Neural crest cell (in vitro differentiated cells): ENCODE results near the gene PLEKHG3. TPM values are rescaled to one million over a fixed set of nuclear protein-coding genes. Genes with fewer than 3 reads are reported as not detected.

Source experiments
- DNase-seq: peaks from one replicate; pipeline ENCODE4 v3.0.0; 2021; ENCODE audit warnings: low read depth, mixed read lengths, low spot score
- H3K27ac Mint-ChIP-seq: one replicate; pipeline ENCODE4 v1.8.0; 2021; ENCODE audit warnings: mild to moderate bottlenecking, mixed read lengths; ENCODE audit not compliant: unreplicated experiment
- H3K27me3 Mint-ChIP-seq: 2 replicates; pipeline ENCODE4 v1.8.0; 2021; ENCODE audit warnings: low read depth, mild to moderate bottlenecking, mixed read lengths
- H3K36me3 Mint-ChIP-seq: 2 replicates; pipeline ENCODE4 v1.8.0; 2021; ENCODE audit warnings: low read depth, mild to moderate bottlenecking, mixed read lengths
- H3K4me1 Mint-ChIP-seq: 2 replicates; pipeline ENCODE4 v1.8.0; 2021; ENCODE audit warnings: mixed read lengths
- H3K4me3 Mint-ChIP-seq: one replicate; pipeline ENCODE4 v1.8.0; 2021; ENCODE audit warnings: mild to moderate bottlenecking, mixed read lengths
- H3K9me3 Mint-ChIP-seq: 2 replicates; pipeline ENCODE4 v1.8.0; 2021; ENCODE audit warnings: mixed read lengths
- total RNA-seq: library from RNA; stranded (reverse); gene quantifications from 2 replicates; pipeline ENCODE4 v1.2.1, GENCODE V29; 2021
- TF ChIP-seq, protein P1 (sequence below): fragments of 200-600 bp; sonication (generic); conservative IDR thresholded peaks from 2 replicates; pipeline ENCODE4 v1.5.0; 2021; ENCODE audit warnings: antibody characterized with exemption, mild to moderate bottlenecking

PLEKHG3 gene
- total RNA-seq, 1 donor from 2014 or later = 43.4 TPM

DNA sequence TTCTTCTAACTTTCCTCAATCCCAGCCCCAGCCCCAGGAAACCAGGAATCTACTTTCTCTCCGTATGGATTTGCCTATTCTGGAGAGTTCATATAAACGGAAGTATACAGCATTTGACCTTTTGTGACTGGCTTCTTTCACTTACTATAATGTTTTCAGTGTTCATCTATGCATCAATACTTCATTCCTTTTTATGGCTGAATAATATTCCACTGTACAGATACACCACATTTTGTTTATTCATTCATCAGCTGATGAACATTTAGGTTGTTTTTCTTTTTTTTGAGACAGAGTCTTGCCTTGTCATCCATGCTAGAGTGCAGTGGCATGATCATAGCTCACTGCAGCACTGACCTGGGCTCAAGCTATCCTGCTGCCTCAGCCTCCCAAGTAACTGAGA lies 3.9 kb upstream of the PLEKHG3 start:
- TF ChIP-seq, protein P1, sequence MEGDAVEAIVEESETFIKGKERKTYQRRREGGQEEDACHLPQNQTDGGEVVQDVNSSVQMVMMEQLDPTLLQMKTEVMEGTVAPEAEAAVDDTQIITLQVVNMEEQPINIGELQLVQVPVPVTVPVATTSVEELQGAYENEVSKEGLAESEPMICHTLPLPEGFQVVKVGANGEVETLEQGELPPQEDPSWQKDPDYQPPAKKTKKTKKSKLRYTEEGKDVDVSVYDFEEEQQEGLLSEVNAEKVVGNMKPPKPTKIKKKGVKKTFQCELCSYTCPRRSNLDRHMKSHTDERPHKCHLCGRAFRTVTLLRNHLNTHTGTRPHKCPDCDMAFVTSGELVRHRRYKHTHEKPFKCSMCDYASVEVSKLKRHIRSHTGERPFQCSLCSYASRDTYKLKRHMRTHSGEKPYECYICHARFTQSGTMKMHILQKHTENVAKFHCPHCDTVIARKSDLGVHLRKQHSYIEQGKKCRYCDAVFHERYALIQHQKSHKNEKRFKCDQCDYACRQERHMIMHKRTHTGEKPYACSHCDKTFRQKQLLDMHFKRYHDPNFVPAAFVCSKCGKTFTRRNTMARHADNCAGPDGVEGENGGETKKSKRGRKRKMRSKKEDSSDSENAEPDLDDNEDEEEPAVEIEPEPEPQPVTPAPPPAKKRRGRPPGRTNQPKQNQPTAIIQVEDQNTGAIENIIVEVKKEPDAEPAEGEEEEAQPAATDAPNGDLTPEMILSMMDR = no peak
- Mint-ChIP-seq H3K36me3 (no peaks in the 10 kb centered on the region), H3K4me1 (peaks cover 37% of the 10 kb centered on the region), H3K9me3 (no peaks in the 10 kb centered on the region), H3K27ac (no peak overlapping the region), H3K4me3 (no peak overlapping the region), H3K27me3 (peaks cover 57% of the 10 kb centered on the region)
- DNase-seq = no peak

DNA sequence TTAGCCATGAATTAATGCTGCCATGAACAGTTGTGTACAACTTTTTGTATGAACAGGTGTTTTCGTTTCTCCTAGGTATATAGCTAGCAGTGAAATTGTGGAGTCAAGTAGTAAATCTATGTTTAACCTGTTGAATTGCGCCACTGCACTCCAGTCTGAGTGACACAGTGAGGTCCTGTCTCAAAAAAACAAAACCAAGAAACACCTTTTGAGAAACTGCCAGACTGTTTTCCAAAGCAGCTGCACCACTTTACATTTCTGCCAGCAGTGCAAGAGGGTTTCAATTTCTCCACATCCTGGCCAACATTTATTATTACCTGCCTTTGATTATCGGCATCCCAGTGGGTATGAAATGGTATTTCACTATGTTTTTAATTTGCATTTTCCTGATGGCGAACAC lies 3.3 kb upstream of the PLEKHG3 start:
- H3K36me3 Mint-ChIP-seq = no peaks in the 10 kb centered on the region
- TF ChIP-seq, protein P1 = no peak
- H3K27ac Mint-ChIP-seq = no peak overlapping the region
- H3K27me3 Mint-ChIP-seq = peaks cover 63% of the 10 kb centered on the region
- H3K4me1 Mint-ChIP-seq = peaks cover 43% of the 10 kb centered on the region
- no peak overlapping the region for H3K4me3 Mint-ChIP-seq
- DNase-seq = no peak
- H3K9me3 Mint-ChIP-seq = no peaks in the 10 kb centered on the region

DNA sequence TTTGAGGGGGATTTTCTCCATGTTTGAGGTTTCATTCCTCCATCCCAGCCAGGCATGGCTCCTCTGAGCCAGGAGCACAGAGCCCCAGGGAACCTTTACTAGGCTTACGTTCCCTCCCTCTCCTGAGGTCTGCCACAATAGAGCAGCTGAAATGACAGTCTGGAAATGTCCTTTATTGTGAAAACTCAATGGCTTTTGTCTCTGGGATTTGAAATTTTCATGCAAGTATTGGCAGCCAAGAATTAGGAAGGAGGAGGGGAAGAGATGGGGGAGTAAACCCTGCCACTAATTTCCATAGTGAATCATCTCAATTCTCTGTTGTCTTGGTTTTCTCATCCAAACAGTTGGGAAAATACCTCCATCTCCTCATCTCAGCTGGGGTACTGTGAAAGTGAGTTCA lies 2.6 kb upstream of the PLEKHG3 start:
- Mint-ChIP-seq H3K4me1 (peaks cover 51% of the 10 kb centered on the region), H3K9me3 (no peaks in the 10 kb centered on the region), H3K27me3 (peaks cover 67% of the 10 kb centered on the region), H3K36me3 (no peaks in the 10 kb centered on the region), H3K27ac (no peak overlapping the region), H3K4me3 (no peak overlapping the region)
- TF ChIP-seq, protein P1 = no peak
- no peak for DNase-seq

DNA sequence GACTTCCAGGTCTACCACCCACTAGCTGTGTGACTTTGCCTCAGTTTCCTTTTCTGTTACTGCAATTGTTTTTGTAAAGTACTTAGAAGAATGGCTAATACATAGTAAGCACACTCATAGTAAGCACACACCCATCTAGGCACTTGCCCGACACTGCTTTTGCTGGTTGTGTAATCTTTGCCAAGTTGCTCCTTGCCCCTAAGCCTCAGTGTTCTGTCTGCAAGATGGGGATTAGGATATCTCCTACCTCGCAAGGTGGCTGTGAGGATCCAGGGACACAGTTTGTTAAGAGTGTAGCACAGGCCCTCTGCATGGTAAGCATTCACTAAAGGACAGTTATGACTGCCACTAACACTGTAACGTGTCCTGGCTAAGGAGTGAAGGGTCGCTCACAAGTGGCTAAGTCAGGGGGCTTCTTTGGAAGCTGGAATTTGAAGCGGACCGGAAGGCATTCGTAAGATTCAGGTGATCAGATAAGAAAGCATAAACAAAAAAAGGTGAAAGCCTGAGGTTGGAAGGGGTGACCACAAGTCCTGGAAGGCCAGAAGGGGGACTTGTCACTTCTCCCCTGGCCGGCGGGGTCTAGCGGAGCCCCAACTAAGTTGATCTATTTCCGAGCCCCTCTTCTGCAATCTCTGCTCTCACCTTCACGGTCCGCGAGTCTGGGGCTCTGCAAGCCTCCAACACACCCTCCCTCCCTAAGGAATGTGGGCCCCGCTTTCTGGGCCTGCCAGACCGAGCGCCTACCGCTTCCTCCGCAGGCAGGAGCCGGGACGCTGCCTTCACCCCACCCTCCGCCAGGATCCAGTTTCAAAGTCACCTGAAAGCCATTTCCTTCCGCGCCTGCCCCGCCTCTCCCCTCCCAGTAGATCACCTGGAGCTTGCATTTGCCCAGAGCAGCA lies 1.5 kb upstream of the PLEKHG3 start:
- H3K4me3 Mint-ChIP-seq = peak overlapping the region; percentile 72

DNA sequence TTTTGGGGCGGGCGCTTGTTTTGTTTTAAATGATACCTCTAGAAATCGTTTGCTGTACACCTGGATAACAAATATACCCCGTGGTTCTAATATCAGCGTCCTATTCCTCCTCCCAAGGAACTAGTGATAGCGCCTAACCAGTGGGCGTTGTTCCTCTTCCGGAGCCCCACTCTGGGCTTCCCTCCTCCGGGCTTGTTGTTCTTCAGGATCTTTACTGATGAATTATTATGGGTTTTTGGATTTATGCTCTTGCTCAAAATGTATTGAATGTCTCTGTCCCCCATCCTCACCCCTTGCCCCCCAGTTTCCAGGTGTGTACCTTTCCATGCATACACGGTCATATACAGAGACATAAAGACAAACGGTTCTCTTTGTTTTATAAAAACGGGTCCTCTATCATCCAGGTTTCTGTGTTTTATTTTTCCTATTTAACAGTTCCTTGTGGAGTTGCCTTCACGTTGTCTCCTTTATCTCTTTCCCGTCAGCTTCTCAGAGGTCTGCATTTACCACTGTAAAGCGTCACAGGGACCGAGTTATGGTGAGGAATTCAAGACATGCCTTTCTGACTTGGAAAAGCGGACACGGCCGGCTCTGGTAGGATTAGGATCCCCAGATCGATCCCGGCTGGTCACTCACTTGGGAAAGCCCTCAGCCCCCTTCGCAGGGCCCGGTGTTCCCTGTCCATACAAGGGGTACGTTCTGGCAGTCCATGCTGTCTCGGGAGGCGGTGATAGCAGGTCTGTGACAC lies 655 bp upstream of the PLEKHG3 start:
- Mint-ChIP-seq H3K36me3 (no peaks in the 10 kb centered on the region), H3K9me3 (no peaks in the 10 kb centered on the region), H3K27ac (no peak overlapping the region), H3K4me3 (peak overlapping the region; percentile 72), H3K27me3 (peaks cover 72% of the 10 kb centered on the region), H3K4me1 (peaks cover 68% of the 10 kb centered on the region)
- no peak for DNase-seq
- TF ChIP-seq, protein P1 = no peak

More for the DNA sequence above, 1.5 kb upstream of the PLEKHG3 start:
- no peak for DNase-seq
- TF ChIP-seq, protein P1 = no peak
- Mint-ChIP-seq H3K27ac (no peak overlapping the region), H3K27me3 (peaks cover 70% of the 10 kb centered on the region), H3K4me1 (peaks cover 62% of the 10 kb centered on the region), H3K36me3 (no peaks in the 10 kb centered on the region), H3K9me3 (no peaks in the 10 kb centered on the region)
